HL-60/S4 treated with phorbol 12-myristate 13-acetate at 8.2 ng/mL for 4 days and 3 days (cell line): ENCODE results near the gene CYTH4.

Experiments
- in situ Hi-C: fragments of 300-500 bp; cut with MboI; formaldehyde crosslinking; loops from 2 replicates; pipeline ENCODE4 v1.15.0; 2022; ENCODE audit warnings: low sequenced_read_pairs

CYTH4 gene

GRCh38 chr22:37245740-37246139 lies 36.6 kb upstream of the CYTH4 start:
- in situ Hi-C loops = no loop called here

DNA sequence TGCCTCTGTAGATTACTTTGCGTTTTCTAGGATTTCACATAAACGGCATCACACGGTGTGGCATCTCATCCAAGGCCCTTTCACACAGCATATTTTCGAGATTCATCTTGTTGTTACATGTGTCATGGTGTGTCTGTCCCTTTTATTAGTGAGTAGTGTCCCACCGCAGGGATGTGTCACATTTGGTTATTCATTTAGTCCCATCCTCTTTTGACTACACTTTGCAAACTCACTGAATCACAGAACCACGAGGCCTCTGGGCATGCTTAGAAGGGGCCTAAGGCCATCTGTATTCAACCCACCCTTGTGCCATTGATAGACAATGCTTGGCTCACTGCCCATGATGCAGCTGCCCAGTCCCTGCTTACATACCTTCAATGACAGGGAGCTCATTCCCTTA lies 34.1 kb upstream of the CYTH4 start:
- in situ Hi-C loops = no loop called here

- in situ Hi-C loops = loop anchor here (10.0 kb wide), 1 partner anchor 205 kb away; no protein-coding TSS in a partner anchor
These were observed 32.3 kb upstream of the CYTH4 start for GRCh38 chr22:37249986-37250385.

- in situ Hi-C loops = loop anchor here (10.0 kb wide), 1 partner anchor 203 kb away; no protein-coding TSS in a partner anchor
These were observed 30.5 kb upstream of the CYTH4 start for GRCh38 chr22:37251836-37252235.

DNA sequence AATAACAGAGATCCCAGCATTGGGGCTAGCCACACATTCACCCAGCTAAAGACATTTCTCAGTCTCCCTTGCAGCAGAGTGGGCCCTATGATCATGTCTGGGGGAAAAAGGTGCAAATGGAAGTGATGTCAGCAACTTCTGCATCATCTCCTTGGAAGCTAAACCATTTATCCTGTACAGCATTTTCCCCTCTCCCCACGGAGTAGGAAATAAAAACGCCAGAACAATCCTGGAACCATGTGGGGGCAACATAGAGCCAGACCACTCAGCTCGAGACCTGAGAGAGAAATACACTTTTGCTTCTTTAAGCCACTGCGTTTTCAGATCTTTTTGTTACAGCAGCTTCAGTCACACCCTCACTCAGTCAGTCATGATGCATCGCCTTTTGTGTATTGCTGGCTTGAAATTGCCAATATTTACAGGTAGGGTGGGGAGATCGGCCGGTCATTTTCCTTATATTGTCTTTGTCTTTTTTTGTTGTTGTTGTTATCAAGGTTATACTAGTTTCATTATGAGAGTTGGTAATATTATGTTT lies 29.1 kb upstream of the CYTH4 start:
- in situ Hi-C loops = loop anchor here (10.0 kb wide), 1 partner anchor 202 kb away; no protein-coding TSS in a partner anchor

GRCh38 chr22:37254209-37254866 lies 28.0 kb upstream of the CYTH4 start:
- in situ Hi-C loops = loop anchor here (10.0 kb wide), 1 partner anchor 200 kb away; no protein-coding TSS in a partner anchor

DNA sequence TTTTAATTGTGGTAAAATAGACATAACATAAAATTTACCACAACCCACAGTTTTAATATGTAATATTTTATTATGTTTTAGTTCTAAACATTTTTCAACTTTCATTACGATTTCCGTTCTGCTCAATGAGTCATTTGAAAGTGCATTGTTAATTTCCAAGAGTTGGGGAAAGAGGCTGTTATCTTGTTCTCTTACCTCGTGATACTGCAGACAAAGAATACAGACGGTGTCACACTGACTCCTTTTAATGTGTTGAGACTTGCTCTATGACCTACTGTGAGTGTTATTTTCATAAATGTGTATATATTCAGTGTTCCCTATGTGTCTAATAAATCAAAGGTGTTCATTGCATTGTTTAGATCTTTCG lies 27.5 kb upstream of the CYTH4 start:
- in situ Hi-C loops = loop anchor here (10.0 kb wide), 1 partner anchor 200 kb away; no protein-coding TSS in a partner anchor

DNA sequence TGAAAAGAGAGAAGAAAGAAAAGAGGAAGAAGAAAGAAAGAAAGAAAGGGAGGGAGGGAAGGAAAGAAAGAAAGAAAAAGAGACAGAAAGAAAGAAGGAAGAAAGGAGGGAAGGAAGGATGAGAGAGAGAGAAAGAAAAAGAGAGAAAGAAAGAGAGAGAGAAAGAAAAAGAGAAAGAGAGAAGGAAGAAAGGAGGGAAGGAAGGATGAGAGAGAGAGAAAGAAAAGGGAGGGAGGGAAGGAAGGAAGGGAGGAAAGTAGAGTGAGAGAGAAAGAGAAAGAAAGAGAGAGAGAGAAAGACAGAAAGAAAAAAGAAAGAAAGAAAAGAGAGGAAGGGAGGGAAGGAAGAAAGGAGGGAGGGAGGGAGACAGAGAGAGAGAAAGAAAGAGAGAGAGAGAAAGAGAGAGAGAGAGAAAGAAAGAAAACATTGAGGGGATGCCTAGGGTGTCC lies 26.7 kb upstream of the CYTH4 start:
- in situ Hi-C loops = loop anchor here (10.0 kb wide), 1 partner anchor 199 kb away; no protein-coding TSS in a partner anchor

- in situ Hi-C loops = loop anchor here (10.0 kb wide), 1 partner anchor 199 kb away; no protein-coding TSS in a partner anchor
These were observed 26.1 kb upstream of the CYTH4 start for GRCh38 chr22:37256075-37256726.

GRCh38 chr22:37258005-37258752 lies 24.1 kb upstream of the CYTH4 start:
- in situ Hi-C loops = loop anchor here (10.0 kb wide), 1 partner anchor 197 kb away; no protein-coding TSS in a partner anchor

- in situ Hi-C loops = loop anchor here (10.0 kb wide), 1 partner anchor 196 kb away; no protein-coding TSS in a partner anchor
These were observed 23.4 kb upstream of the CYTH4 start for GRCh38 chr22:37258753-37259401.

GRCh38 chr22:37259540-37260029 lies 22.7 kb upstream of the CYTH4 start:
- in situ Hi-C loops = loop anchor here (10.0 kb wide), 1 partner anchor 195 kb away; no protein-coding TSS in a partner anchor

DNA sequence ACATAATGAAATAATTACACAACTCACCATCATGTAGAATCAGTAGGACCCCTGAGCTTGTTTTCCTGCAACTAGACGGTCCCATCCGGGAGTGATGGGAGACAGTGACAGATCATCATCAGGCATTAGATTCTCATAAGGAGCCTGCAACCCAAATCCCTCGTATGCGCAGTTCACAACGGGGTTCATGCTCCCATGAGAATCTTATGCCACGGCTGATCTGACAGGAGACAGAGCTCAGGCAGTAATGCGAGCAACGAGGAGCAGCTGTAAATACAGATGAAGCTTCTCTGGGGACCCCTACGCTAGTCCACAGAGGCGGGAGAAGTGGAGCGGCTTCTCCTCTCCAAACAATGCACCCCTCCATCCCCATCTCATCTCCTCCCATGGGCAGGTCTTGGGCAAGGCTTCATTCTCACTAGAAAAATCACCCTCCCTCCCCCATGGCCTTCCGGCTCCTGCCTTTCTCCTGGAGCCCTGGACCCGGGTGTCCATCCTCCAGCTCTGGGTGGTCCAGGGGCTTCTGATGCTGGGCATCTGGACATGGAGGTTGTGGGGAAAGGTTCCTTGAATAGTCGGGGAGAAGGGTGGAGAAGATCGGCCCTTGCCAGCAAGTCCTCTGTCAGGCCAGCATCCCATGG lies 22.0 kb upstream of the CYTH4 start:
- in situ Hi-C loops = no loop called here

DNA sequence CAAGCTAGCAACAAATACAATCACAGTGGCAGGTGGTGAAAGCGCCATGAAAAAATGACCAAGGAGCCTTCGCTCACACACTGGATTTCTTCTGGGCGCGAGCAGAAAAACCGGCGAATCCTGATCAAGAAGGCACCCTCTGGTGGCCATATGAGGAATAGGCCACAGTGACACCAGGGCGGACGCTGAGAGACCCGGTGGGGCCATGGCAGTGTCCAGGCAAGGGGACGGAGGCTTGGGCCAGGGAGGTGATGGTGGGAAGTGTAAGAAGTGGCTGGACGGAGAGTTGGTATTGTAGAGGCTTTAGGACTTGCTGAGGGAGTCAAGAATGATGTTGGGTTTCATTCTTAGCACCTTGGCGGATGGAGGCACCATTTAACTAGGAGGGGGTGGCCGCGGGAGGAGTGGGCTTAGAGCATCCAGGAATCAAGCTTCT lies 21.4 kb upstream of the CYTH4 start:
- in situ Hi-C loops = no loop called here

- in situ Hi-C loops = no loop called here
These were observed 20.0 kb upstream of the CYTH4 start for GRCh38 chr22:37262346-37262745.

- in situ Hi-C loops = no loop called here
These were observed 18.1 kb upstream of the CYTH4 start for GRCh38 chr22:37263966-37264887.

- in situ Hi-C loops = no loop called here
These were observed 15.7 kb upstream of the CYTH4 start for GRCh38 chr22:37266581-37267134.

GRCh38 chr22:37267135-37267587 lies 15.1 kb upstream of the CYTH4 start:
- in situ Hi-C loops = no loop called here
